SK-N-SH (cell line): ENCODE results near the gene SLC1A1. TPM values are rescaled to one million over a fixed set of nuclear protein-coding genes. Genes with fewer than 3 reads are reported as not detected.

Experiments
- CTCF ChIA-PET: fragments of 300-600, 350-600 bp; formaldehyde crosslinking; extraction: SDS; loops from one replicate; lab custom pipeline; 2021; lab: Yijun Ruan, JAX
- POLR2A ChIA-PET: fragments of 350-600 bp; sonication (Branson Sonifier 250); formaldehyde crosslinking; extraction: SDS; loops from one replicate; lab custom pipeline; 2020; ENCODE audit warnings: antibody characterized with exemption, inconsistent platforms; lab: Yijun Ruan, JAX
- DNase-seq: peaks from one replicate; pipeline ENCODE4 v3.0.0; 2012
- H2AFZ ChIP-seq: fragments of 200-600 bp; sonication (generic); 2 replicates; pipeline ENCODE4 v1.8.1; 2016; ENCODE audit warnings: antibody characterized with exemption, mild to moderate bottlenecking, low read depth
- H3F3A ChIP-seq: fragments of 200-600 bp; sonication (generic); replicated peaks from 2 replicates; pipeline ENCODE3; 2016; ENCODE audit warnings: antibody characterized with exemption, mild to moderate bottlenecking; ENCODE audit not compliant: insufficient read depth
- H3K27ac ChIP-seq, 2 experiments: fragments of 200-500 bp in 1 of 2; fragments of 200-600 bp in 1 of 2; sonication (Bioruptor generic) in 1 of 2; sonication (generic), shearing (Covaris generic) in 1 of 2; 2 replicates each; pipeline versions ENCODE4 v1.5.1 to v1.6.1; 2014 to 2016; ENCODE audit warnings: low read depth in 2 of 2, inconsistent platforms in 1 of 2, low read length in 1 of 2, mild to moderate bottlenecking in 1 of 2, mixed read lengths in 1 of 2
- H3K27me3 ChIP-seq: fragments of 200-600 bp; sonication (generic), shearing (Covaris generic); 2 replicates; pipeline ENCODE4 v1.6.1; 2016; ENCODE audit warnings: mixed run types; ENCODE audit not compliant: insufficient read depth
- H3K36me3 ChIP-seq, 2 experiments: fragments of 200-500 bp in 1 of 2; fragments of 200-600 bp in 1 of 2; sonication (Bioruptor generic) in 1 of 2; sonication (generic) in 1 of 2; replicated peaks in 1 of 2; 2 replicates each; pipeline versions ENCODE3 to v1.5.1; 2014 to 2016; ENCODE audit warnings: low read length in 1 of 2, mild to moderate bottlenecking in 1 of 2; ENCODE audit not compliant: insufficient read depth in 2 of 2, control insufficient read depth in 1 of 2
- H3K4me1 ChIP-seq, 2 experiments: fragments of 200-500 bp in 1 of 2; fragments of 200-600 bp in 1 of 2; sonication (Bioruptor generic) in 1 of 2; sonication (generic), shearing (Covaris generic) in 1 of 2; 2 replicates each; pipeline versions ENCODE4 v1.5.1 to v1.6.1; 2014 to 2016; ENCODE audit warnings: low read depth in 1 of 2, low read length in 1 of 2, mixed run types in 1 of 2; ENCODE audit not compliant: insufficient read depth in 2 of 2, control insufficient read depth in 1 of 2
- H3K4me2 ChIP-seq: fragments of 200-600 bp; sonication (generic), shearing (Covaris generic); 2 replicates; pipeline ENCODE4 v1.6.1; 2017; ENCODE audit warnings: mixed run types
- H3K4me3 ChIP-seq, 2 experiments: fragments of 200-500 bp in 1 of 2; fragments of 200-600 bp in 1 of 2; sonication (Bioruptor generic) in 1 of 2; sonication (generic), shearing (Covaris generic) in 1 of 2; 2 replicates each; pipeline versions ENCODE4 v1.5.1 to v1.8.1; 2014 to 2016; ENCODE audit warnings: low read depth in 2 of 2, inconsistent platforms in 1 of 2, low read length in 1 of 2, mild to moderate bottlenecking in 1 of 2, mixed read lengths in 1 of 2, moderate library complexity in 1 of 2
- H3K79me2 ChIP-seq: fragments of 200-600 bp; sonication (generic); 2 replicates; pipeline ENCODE4 v1.8.1; 2017; ENCODE audit warnings: mild to moderate bottlenecking; ENCODE audit not compliant: insufficient read depth
- H3K9ac ChIP-seq: fragments of 200-600 bp; sonication (generic); 2 replicates; pipeline ENCODE4 v1.6.1; 2017; ENCODE audit warnings: mixed run types
- H3K9me2 ChIP-seq: fragments of 200-600 bp; sonication (generic); 2 replicates; pipeline ENCODE4 v1.6.1; 2017; ENCODE audit warnings: mixed run types
- H3K9me3 ChIP-seq: fragments of 200-600 bp; sonication (generic); 2 replicates; pipeline ENCODE4 v1.6.1; 2017; ENCODE audit warnings: mixed run types, mild to moderate bottlenecking, moderate library complexity
- H4K20me1 ChIP-seq: fragments of 200-600 bp; sonication (generic); 2 replicates; pipeline ENCODE4 v1.6.1; 2017; ENCODE audit warnings: mild to moderate bottlenecking, mixed run types; ENCODE audit not compliant: insufficient read depth
- ELF1 ChIP-seq: IDR thresholded peaks from 2 replicates; pipeline ENCODE4 v1.4.0; 2012
- EZH2phosphoT487 ChIP-seq: fragments of 200-600 bp; sonication (generic); IDR thresholded peaks from 2 replicates; pipeline ENCODE4 v1.6.1; 2017; ENCODE audit warnings: low read depth, mixed run types, mild to moderate bottlenecking, antibody characterized with exemption, moderate library complexity, borderline replicate concordance
- FOSL2 ChIP-seq: IDR thresholded peaks from 2 replicates; pipeline ENCODE4 v1.4.0; 2012; ENCODE audit warnings: low read depth, mild to moderate bottlenecking, moderate library complexity, borderline replicate concordance
- FOXM1 ChIP-seq: IDR thresholded peaks from 2 replicates; pipeline ENCODE4 v1.4.0; 2012; ENCODE audit warnings: low read depth, mild to moderate bottlenecking
- GABPA ChIP-seq: IDR thresholded peaks from 2 replicates; pipeline ENCODE4 v1.4.0; 2012; ENCODE audit warnings: low read depth, mild to moderate bottlenecking
- MXI1 ChIP-seq: IDR thresholded peaks from 2 replicates; pipeline ENCODE4 v1.6.1; 2012; ENCODE audit warnings: mild to moderate bottlenecking, low read depth, low read length, improper control_type of control experiment
- NFIC ChIP-seq: IDR thresholded peaks from 2 replicates; pipeline ENCODE4 v1.4.0; 2012; ENCODE audit warnings: borderline replicate concordance
- POLR2AphosphoS5 ChIP-seq: IDR thresholded peaks from 2 replicates; pipeline ENCODE4 v1.6.1; 2012; ENCODE audit warnings: low read depth, low read length
- RAD21 ChIP-seq: IDR thresholded peaks from 2 replicates; pipeline ENCODE4 v1.6.1; 2012; ENCODE audit warnings: mild to moderate bottlenecking, low read length
- SMC3 ChIP-seq: IDR thresholded peaks from 2 replicates; pipeline ENCODE4 v1.6.1; 2012; ENCODE audit warnings: low read depth, low read length, improper control_type of control experiment
- TAF1 ChIP-seq: IDR thresholded peaks from 2 replicates; pipeline ENCODE4 v1.6.1; 2012; ENCODE audit warnings: low read depth, mild to moderate bottlenecking, low read length, moderate library complexity, borderline replicate concordance
- TCF12 ChIP-seq: IDR thresholded peaks from 2 replicates; pipeline ENCODE4 v1.4.0; 2012
- USF1 ChIP-seq: IDR thresholded peaks from 2 replicates; pipeline ENCODE4 v1.4.0; 2012; ENCODE audit warnings: low read depth, borderline replicate concordance
- USF2 ChIP-seq: fragments of 150-350 bp; IDR thresholded peaks from 2 replicates; pipeline ENCODE4 v1.6.1; 2017; ENCODE audit warnings: antibody characterized with exemption, low read length, low read depth, borderline replicate concordance
- WGBS: methylation state at CpG from one replicate; pipeline ENCODE4 v1.1.6; 2017; ENCODE audit warnings: low lambda C conversion rate; 5-methylcytosine and 5-hydroxymethylcytosine counted together
- polyA plus RNA-seq, 3 experiments: library from polyadenylated mRNA; depleted of rRNA; stranded (reverse); fragments of >200 nt; gene quantifications; 2 replicates each; pipeline ENCODE4 v1.2.3, GENCODE V29; 2012

SLC1A1 gene
- polyA plus RNA-seq, 1 of the 3 experiments (the other 2 are of a cell fraction) = 0.23 TPM

- Histone ChIP-seq H3K27me3 (no peaks in the 10 kb centered on the region), H3K4me1 (no peaks in the 10 kb centered on the region), H3K79me2 (no peaks in the 10 kb centered on the region), H4K20me1 (no peaks in the 10 kb centered on the region), H3K4me3 (no peak overlapping the region), H3K36me3 (no peaks in the 10 kb centered on the region), H3K9me3 (no peaks in the 10 kb centered on the region), H3K27ac (no peak overlapping the region), H3K4me2 (no peak overlapping the region), H3K9ac (no peak overlapping the region), H2AFZ (no peak overlapping the region), H3K9me2 (no peaks in the 10 kb centered on the region), H3F3A (no peaks in the 10 kb centered on the region)
- CTCF ChIA-PET = no interaction called here
- TF ChIP-seq MXI1 = no peak
- no peak for TF ChIP-seq POLR2AphosphoS5
- no peak for DNase-seq
- POLR2A ChIA-PET = no interaction called here
- WGBS = 88% methylated on average over 1 of the region's 1 CpG
Measured at GRCh38 chr9:4614627-4615026, 124.4 kb downstream of the SLC1A1 start.

GRCh38 chr9:4615251-4615650 is 125.0 kb downstream of the SLC1A1 start:
- no peak overlapping the region for H3K27ac ChIP-seq
- H3K9me2 ChIP-seq = no peaks in the 10 kb centered on the region
- no peaks in the 10 kb centered on the region for H3K27me3 ChIP-seq
- CTCF ChIA-PET = no interaction called here
- no peak overlapping the region for H2AFZ ChIP-seq
- no peaks in the 10 kb centered on the region for H3K4me1 ChIP-seq
- no peaks in the 10 kb centered on the region for H3K9me3 ChIP-seq
- no peaks in the 10 kb centered on the region for H3K79me2 ChIP-seq
- no peaks in the 10 kb centered on the region for H3K36me3 ChIP-seq
- DNase-seq = no peak
- WGBS = 66% methylated on average over 4 of the region's 4 CpGs
- TF ChIP-seq GABPA (no peak), USF1 (no peak), FOXM1 (no peak), TAF1 (no peak), SMC3 (no peak), TCF12 (no peak), USF2 (no peak), FOSL2 (no peak), EZH2phosphoT487 (no peak), MXI1 (no peak), RAD21 (no peak), NFIC (no peak), ELF1 (no peak)
- TF ChIP-seq, all 33 proteins: peak for 0
- Histone ChIP-seq H3K4me2 (no peak overlapping the region), H3K4me3 (no peak overlapping the region), H3K9ac (no peak overlapping the region), H3F3A (no peaks in the 10 kb centered on the region), H4K20me1 (no peaks in the 10 kb centered on the region)
- POLR2A ChIA-PET = no interaction called here
